A549 (cell line): ENCODE results near the gene CACNG6.

ENCODE experiments used
- TF ChIP-seq, protein P1 (sequence below): fragments of >200 bp; sonication (Bioruptor Twin); formaldehyde crosslinking; IDR thresholded peaks from 3 replicates; pipeline ENCODE4 v1.5.1; 2016
- TF ChIP-seq, protein P2 (sequence below): fragments of 200-600 bp; sonication (generic); IDR thresholded peaks from 2 replicates; pipeline ENCODE4 v1.6.1; 2016; ENCODE audit warnings: antibody characterized with exemption, mild to moderate bottlenecking, moderate library complexity

DNA sequence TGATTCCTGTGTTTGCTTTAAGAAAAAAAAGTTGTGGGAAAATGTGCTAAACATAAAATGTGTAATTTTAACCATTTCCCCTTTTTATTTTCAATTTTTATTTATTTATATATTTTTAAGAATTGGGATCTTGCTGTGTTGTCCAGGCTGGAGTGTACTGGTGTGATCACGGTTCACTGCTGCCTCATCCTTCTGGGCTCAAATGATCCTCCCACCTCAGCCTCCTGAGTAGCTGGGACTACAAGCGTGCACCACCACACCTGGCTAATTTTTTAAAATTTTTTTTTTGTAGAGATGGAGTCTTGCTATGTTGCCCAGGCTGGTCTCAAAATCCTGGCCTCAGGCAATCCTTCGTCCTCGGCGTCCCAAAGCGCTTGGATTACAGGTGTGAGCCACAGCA, 19.0 kb downstream of the CACNG6 start:
- TF ChIP-seq, protein P1, sequence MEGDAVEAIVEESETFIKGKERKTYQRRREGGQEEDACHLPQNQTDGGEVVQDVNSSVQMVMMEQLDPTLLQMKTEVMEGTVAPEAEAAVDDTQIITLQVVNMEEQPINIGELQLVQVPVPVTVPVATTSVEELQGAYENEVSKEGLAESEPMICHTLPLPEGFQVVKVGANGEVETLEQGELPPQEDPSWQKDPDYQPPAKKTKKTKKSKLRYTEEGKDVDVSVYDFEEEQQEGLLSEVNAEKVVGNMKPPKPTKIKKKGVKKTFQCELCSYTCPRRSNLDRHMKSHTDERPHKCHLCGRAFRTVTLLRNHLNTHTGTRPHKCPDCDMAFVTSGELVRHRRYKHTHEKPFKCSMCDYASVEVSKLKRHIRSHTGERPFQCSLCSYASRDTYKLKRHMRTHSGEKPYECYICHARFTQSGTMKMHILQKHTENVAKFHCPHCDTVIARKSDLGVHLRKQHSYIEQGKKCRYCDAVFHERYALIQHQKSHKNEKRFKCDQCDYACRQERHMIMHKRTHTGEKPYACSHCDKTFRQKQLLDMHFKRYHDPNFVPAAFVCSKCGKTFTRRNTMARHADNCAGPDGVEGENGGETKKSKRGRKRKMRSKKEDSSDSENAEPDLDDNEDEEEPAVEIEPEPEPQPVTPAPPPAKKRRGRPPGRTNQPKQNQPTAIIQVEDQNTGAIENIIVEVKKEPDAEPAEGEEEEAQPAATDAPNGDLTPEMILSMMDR, result no peak
- TF ChIP-seq, protein P2, sequence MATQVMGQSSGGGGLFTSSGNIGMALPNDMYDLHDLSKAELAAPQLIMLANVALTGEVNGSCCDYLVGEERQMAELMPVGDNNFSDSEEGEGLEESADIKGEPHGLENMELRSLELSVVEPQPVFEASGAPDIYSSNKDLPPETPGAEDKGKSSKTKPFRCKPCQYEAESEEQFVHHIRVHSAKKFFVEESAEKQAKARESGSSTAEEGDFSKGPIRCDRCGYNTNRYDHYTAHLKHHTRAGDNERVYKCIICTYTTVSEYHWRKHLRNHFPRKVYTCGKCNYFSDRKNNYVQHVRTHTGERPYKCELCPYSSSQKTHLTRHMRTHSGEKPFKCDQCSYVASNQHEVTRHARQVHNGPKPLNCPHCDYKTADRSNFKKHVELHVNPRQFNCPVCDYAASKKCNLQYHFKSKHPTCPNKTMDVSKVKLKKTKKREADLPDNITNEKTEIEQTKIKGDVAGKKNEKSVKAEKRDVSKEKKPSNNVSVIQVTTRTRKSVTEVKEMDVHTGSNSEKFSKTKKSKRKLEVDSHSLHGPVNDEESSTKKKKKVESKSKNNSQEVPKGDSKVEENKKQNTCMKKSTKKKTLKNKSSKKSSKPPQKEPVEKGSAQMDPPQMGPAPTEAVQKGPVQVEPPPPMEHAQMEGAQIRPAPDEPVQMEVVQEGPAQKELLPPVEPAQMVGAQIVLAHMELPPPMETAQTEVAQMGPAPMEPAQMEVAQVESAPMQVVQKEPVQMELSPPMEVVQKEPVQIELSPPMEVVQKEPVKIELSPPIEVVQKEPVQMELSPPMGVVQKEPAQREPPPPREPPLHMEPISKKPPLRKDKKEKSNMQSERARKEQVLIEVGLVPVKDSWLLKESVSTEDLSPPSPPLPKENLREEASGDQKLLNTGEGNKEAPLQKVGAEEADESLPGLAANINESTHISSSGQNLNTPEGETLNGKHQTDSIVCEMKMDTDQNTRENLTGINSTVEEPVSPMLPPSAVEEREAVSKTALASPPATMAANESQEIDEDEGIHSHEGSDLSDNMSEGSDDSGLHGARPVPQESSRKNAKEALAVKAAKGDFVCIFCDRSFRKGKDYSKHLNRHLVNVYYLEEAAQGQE, result no peak
